ENCODE measurements around the gene THBS2.

The THBS2 gene

GRCh38 chr6:169247991-169248390 lies 5.7 kb downstream of the THBS2 start:
- no peak for DNase-seq

GRCh38 chr6:169247419-169247818 lies 6.2 kb downstream of the THBS2 start:
- DNase-seq = no peak

- DNase-seq = no peak
Measured at GRCh38 chr6:169246445-169246844, 7.2 kb downstream of the THBS2 start.

GRCh38 chr6:169244684-169245383 lies 8.8 kb downstream of the THBS2 start:
- DNase-seq = no peak

- DNase-seq = no peak
Measured at GRCh38 chr6:169243661-169244060, 10.0 kb downstream of the THBS2 start.

- no peak for DNase-seq
Measured at GRCh38 chr6:169243186-169243585, 10.5 kb downstream of the THBS2 start.

GRCh38 chr6:169241688-169242350 lies 11.8 kb downstream of the THBS2 start:
- no peak for DNase-seq

- no peak for DNase-seq
Measured at GRCh38 chr6:169240591-169241390, 12.9 kb downstream of the THBS2 start.

GRCh38 chr6:169240125-169240524 lies 13.5 kb downstream of the THBS2 start:
- DNase-seq = no peak

- DNase-seq = no peak
Measured at GRCh38 chr6:169239181-169239580, 14.5 kb downstream of the THBS2 start.

- no peak for DNase-seq
Measured at GRCh38 chr6:169238766-169239165, 14.9 kb downstream of the THBS2 start.

GRCh38 chr6:169237496-169238134 lies 16.0 kb downstream of the THBS2 start:
- DNase-seq = no peak

- DNase-seq = no peak
Measured at GRCh38 chr6:169236988-169237387, 16.7 kb downstream of the THBS2 start.

GRCh38 chr6:169236545-169236944 lies 17.1 kb downstream of the THBS2 start:
- DNase-seq = no peak

GRCh38 chr6:169235286-169235685 lies 18.4 kb downstream of the THBS2 start:
- DNase-seq = no peak

GRCh38 chr6:169234634-169235033 lies 19.0 kb downstream of the THBS2 start:
- DNase-seq = no peak

GRCh38 chr6:169233832-169234231 lies 19.8 kb downstream of the THBS2 start:
- DNase-seq = no peak

GRCh38 chr6:169233181-169233580 lies 20.5 kb downstream of the THBS2 start:
- no peak for DNase-seq

- no peak for DNase-seq
Measured at GRCh38 chr6:169232507-169232931, 21.1 kb downstream of the THBS2 start.

- DNase-seq = no peak
Measured at GRCh38 chr6:169231790-169232506, 21.7 kb downstream of the THBS2 start.

- DNase-seq = no peak
Measured at GRCh38 chr6:169230946-169231789, 22.5 kb downstream of the THBS2 start.

- no peak for DNase-seq
Measured at GRCh38 chr6:169230322-169230665, 23.4 kb downstream of the THBS2 start.

Data from bone marrow (tissue), 2 donors.